ENCODE results near the gene DLGAP1.

- TF ChIP-seq FOXK2 (IDR thresholded peaks at IDR 0.05) (no peak), SP1 (IDR thresholded peaks at IDR 0.05) (no peak), ZNF384 (IDR thresholded peaks at IDR 0.05) (no peak), PKNOX1 (IDR thresholded peaks at IDR 0.05) (no peak), SUZ12 (IDR thresholded peaks at IDR 0.05) (no peak), FOXM1 (IDR thresholded peaks at IDR 0.05; ENCODE audit: borderline replicate concordance) (no peak), TARDBP (IDR thresholded peaks at IDR 0.05) (no peak), BHLHE40 (IDR thresholded peaks at IDR 0.05; ENCODE audit: borderline replicate concordance) (no peak), L3MBTL2 (conservative IDR thresholded peaks at IDR 0.05) (no peak), ELF4 (IDR thresholded peaks at IDR 0.05) (no peak), ARNT (IDR thresholded peaks at IDR 0.05) (no peak), FOXA1 (IDR thresholded peaks at IDR 0.05) (no peak), HDGF (IDR thresholded peaks at IDR 0.05; ENCODE audit: borderline replicate concordance) (no peak)
Observed at GRCh38 chr18:3455090-3455635, 999.9 kb downstream of the DLGAP1 start.
